HG03135 (cell line): Measurements from ENCODE around the gene BRD7.
A peak's percentile ranks its signal among the peaks of the same experiment; 100 is the strongest.

ENCODE experiments used
- ATAC-seq: cut with Tn5 transposase; IDR thresholded peaks from one replicate; pipeline ENCODE4 v1.9.1; 2021; ENCODE audit warnings: mild to moderate bottlenecking, moderate library complexity; ENCODE audit not compliant: unreplicated experiment

Gene BRD7

GRCh38 chr16:50293041-50293783 is 75.6 kb downstream of the BRD7 start:
- ATAC-seq, result no peak

GRCh38 chr16:50292566-50292948 is 76.2 kb downstream of the BRD7 start:
- ATAC-seq, result no peak

- ATAC-seq, result no peak
Measured at GRCh38 chr16:50291719-50292565, 76.8 kb downstream of the BRD7 start.

GRCh38 chr16:50290856-50291255 is 77.9 kb downstream of the BRD7 start:
- ATAC-seq, result no peak

- ATAC-seq, result no peak
Measured at GRCh38 chr16:50289950-50290764, 78.6 kb downstream of the BRD7 start.

- ATAC-seq, result no peak
Measured at GRCh38 chr16:50288920-50289319, 79.9 kb downstream of the BRD7 start.

- no peak for ATAC-seq
Measured at GRCh38 chr16:50288026-50288425, 80.8 kb downstream of the BRD7 start.

GRCh38 chr16:50286681-50287080 is 82.1 kb downstream of the BRD7 start:
- no peak for ATAC-seq

GRCh38 chr16:50285406-50286003 is 83.3 kb downstream of the BRD7 start:
- no peak for ATAC-seq

- no peak for ATAC-seq
Measured at GRCh38 chr16:50284131-50284911, 84.5 kb downstream of the BRD7 start.

- ATAC-seq, result no peak
Measured at GRCh38 chr16:50282955-50283631, 85.7 kb downstream of the BRD7 start.

GRCh38 chr16:50282010-50282538 is 86.7 kb downstream of the BRD7 start:
- ATAC-seq, result peak; percentile 82

GRCh38 chr16:50281391-50282009 is 87.3 kb downstream of the BRD7 start:
- peak; percentile 9 for ATAC-seq

GRCh38 chr16:50280932-50281331 is 87.9 kb downstream of the BRD7 start:
- no peak for ATAC-seq

GRCh38 chr16:50279504-50279865 is 89.3 kb downstream of the BRD7 start:
- ATAC-seq, result no peak

- ATAC-seq, result no peak
Measured at GRCh38 chr16:50278251-50278650, 90.5 kb downstream of the BRD7 start.

GRCh38 chr16:50276801-50277555 is 91.8 kb downstream of the BRD7 start:
- ATAC-seq, result no peak

- ATAC-seq, result no peak
Measured at GRCh38 chr16:50276326-50276640, 92.5 kb downstream of the BRD7 start.
